Activated T-helper 17 cell treated with anti-CD3 and anti-CD28 coated beads, Interleukin-2, amount 50 U/mL, for 72 hours (primary cell): ENCODE results near the gene TPSAB1. TPM values are rescaled to one million over a fixed set of nuclear protein-coding genes. Genes with fewer than 3 reads are reported as not detected.

Experiments used
- ATAC-seq: fragments of 150-1000 bp; cut with Tn5 transposase; replicated peaks from 2 replicates; pipeline ENCODE4 v1.10.0; 2021; ENCODE audit warnings: mild to moderate bottlenecking, moderate library complexity
- H3K27ac Mint-ChIP-seq: one replicate; pipeline ENCODE4 v1.8.0; 2022; ENCODE audit warnings: mixed read lengths
- H3K27me3 Mint-ChIP-seq: one replicate; pipeline ENCODE4 v1.8.0; 2022; ENCODE audit warnings: mixed read lengths
- H3K36me3 Mint-ChIP-seq: one replicate; pipeline ENCODE4 v1.8.0; 2022; ENCODE audit warnings: low read depth, mild to moderate bottlenecking, mixed read lengths
- H3K4me1 Mint-ChIP-seq: one replicate; pipeline ENCODE4 v1.8.0; 2022; ENCODE audit warnings: mixed read lengths
- H3K4me3 Mint-ChIP-seq: one replicate; pipeline ENCODE4 v1.8.0; 2022; ENCODE audit warnings: mild to moderate bottlenecking, mixed read lengths
- H3K9me3 Mint-ChIP-seq: one replicate; pipeline ENCODE4 v1.8.0; 2022; ENCODE audit warnings: mixed read lengths
- total RNA-seq, 2 donors: library from RNA; stranded (reverse); gene quantifications; one replicate each; pipeline ENCODE4 v1.2.3, GENCODE V29; 2022

Gene TPSAB1
- total RNA-seq, 2 donors from 2014 or later, result 0.29 to 0.32 TPM

DNA sequence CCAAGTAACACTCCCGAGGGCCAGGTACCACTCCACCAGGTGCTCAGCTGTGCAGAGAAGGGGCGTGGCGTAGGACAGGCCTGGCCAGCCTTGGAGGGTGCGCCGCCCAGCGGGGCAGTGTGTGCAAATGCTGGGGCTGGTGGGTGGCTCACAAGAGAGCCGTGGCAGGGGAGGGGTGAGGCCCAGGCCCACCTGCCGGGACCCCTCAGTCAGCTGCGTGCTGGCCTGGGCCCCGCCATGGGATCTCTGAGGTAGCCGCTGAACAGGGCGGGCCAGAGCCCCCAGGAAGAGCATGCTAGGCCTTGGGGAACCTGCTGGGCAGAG lies 24.2 kb upstream of the TPSAB1 start:
- H3K27me3 Mint-ChIP-seq, result no peaks in the 10 kb centered on the region
- no peak overlapping the region for H3K27ac Mint-ChIP-seq
- no peak overlapping the region for H3K4me3 Mint-ChIP-seq
- H3K4me1 Mint-ChIP-seq, result no peaks in the 10 kb centered on the region
- no peaks in the 10 kb centered on the region for H3K36me3 Mint-ChIP-seq
- ATAC-seq, result no peak
- no peaks in the 10 kb centered on the region for H3K9me3 Mint-ChIP-seq

GRCh38 chr16:1216681-1217400 lies 23.7 kb upstream of the TPSAB1 start:
- Mint-ChIP-seq H3K36me3 (no peaks in the 10 kb centered on the region), H3K27ac (no peak overlapping the region), H3K9me3 (no peaks in the 10 kb centered on the region), H3K27me3 (no peaks in the 10 kb centered on the region), H3K4me1 (no peaks in the 10 kb centered on the region), H3K4me3 (no peak overlapping the region)
- ATAC-seq, result no peak

- Mint-ChIP-seq H3K36me3 (no peaks in the 10 kb centered on the region), H3K27ac (no peak overlapping the region)
Observed at GRCh38 chr16:1217526-1217925, 23.0 kb upstream of the TPSAB1 start.

GRCh38 chr16:1218061-1218929 lies 22.2 kb upstream of the TPSAB1 start:
- no peaks in the 10 kb centered on the region for H3K9me3 Mint-ChIP-seq
- ATAC-seq, result no peak
- H3K27ac Mint-ChIP-seq, result no peak overlapping the region
- no peaks in the 10 kb centered on the region for H3K4me1 Mint-ChIP-seq
- no peaks in the 10 kb centered on the region for H3K27me3 Mint-ChIP-seq
- H3K36me3 Mint-ChIP-seq, result no peaks in the 10 kb centered on the region
- no peak overlapping the region for H3K4me3 Mint-ChIP-seq

More at GRCh38 chr16:1217526-1217925, 23.0 kb upstream of the TPSAB1 start:
- Mint-ChIP-seq H3K9me3 (no peaks in the 10 kb centered on the region), H3K4me3 (no peak overlapping the region), H3K4me1 (no peaks in the 10 kb centered on the region), H3K27me3 (no peaks in the 10 kb centered on the region)
- ATAC-seq, result no peak

DNA sequence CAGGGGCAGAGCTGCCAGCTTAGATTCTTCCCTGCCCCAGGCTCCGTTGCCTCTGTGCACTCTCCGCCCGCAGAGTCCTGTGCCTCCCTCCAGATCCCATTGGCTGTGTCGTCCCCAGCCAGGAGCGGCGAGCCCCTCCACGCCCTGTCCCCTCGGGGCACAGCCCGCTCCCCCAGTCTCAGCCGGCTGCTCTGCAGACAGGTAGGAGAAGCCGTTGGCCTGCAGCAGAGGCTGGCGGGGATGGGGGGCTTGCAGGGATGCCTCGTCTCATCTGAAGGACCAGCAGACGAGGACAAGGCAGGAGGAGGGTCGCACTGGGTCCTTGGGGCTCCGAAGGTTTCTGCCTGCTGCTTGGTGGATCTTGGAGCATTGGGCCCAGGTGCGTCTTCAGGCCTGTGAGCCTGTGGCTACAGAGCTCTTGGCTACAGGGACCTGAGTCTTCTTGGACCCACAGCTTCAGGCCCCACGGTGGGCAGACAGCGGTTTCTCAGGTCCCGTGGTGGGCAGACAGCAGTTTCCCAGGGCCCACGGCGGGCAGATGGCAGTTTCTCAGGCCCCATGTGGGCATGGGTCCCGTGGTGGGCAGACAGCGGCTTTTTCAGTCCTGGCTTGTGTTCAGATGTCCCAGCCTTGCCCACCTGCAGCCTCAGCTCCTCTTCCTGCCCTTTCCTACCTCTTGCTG lies 21.4 kb upstream of the TPSAB1 start:
- H3K9me3 Mint-ChIP-seq, result no peaks in the 10 kb centered on the region
- no peaks in the 10 kb centered on the region for H3K36me3 Mint-ChIP-seq
- no peaks in the 10 kb centered on the region for H3K27me3 Mint-ChIP-seq
- no peak overlapping the region for H3K27ac Mint-ChIP-seq
- ATAC-seq, result no peak
- no peak overlapping the region for H3K4me3 Mint-ChIP-seq
- H3K4me1 Mint-ChIP-seq, result peaks cover 4% of the 10 kb centered on the region

- H3K9me3 Mint-ChIP-seq, result no peaks in the 10 kb centered on the region
- H3K36me3 Mint-ChIP-seq, result no peaks in the 10 kb centered on the region
- no peak overlapping the region for H3K27ac Mint-ChIP-seq
- no peak for ATAC-seq
- no peak overlapping the region for H3K4me3 Mint-ChIP-seq
- no peaks in the 10 kb centered on the region for H3K27me3 Mint-ChIP-seq
- H3K4me1 Mint-ChIP-seq, result peaks cover 5% of the 10 kb centered on the region
Observed at GRCh38 chr16:1220098-1220728, 20.3 kb upstream of the TPSAB1 start.

GRCh38 chr16:1220841-1221627 lies 19.5 kb upstream of the TPSAB1 start:
- Mint-ChIP-seq H3K27me3 (no peaks in the 10 kb centered on the region), H3K4me3 (no peak overlapping the region), H3K36me3 (no peaks in the 10 kb centered on the region), H3K4me1 (peaks cover 5% of the 10 kb centered on the region), H3K9me3 (no peaks in the 10 kb centered on the region), H3K27ac (no peak overlapping the region)
- ATAC-seq, result no peak

DNA sequence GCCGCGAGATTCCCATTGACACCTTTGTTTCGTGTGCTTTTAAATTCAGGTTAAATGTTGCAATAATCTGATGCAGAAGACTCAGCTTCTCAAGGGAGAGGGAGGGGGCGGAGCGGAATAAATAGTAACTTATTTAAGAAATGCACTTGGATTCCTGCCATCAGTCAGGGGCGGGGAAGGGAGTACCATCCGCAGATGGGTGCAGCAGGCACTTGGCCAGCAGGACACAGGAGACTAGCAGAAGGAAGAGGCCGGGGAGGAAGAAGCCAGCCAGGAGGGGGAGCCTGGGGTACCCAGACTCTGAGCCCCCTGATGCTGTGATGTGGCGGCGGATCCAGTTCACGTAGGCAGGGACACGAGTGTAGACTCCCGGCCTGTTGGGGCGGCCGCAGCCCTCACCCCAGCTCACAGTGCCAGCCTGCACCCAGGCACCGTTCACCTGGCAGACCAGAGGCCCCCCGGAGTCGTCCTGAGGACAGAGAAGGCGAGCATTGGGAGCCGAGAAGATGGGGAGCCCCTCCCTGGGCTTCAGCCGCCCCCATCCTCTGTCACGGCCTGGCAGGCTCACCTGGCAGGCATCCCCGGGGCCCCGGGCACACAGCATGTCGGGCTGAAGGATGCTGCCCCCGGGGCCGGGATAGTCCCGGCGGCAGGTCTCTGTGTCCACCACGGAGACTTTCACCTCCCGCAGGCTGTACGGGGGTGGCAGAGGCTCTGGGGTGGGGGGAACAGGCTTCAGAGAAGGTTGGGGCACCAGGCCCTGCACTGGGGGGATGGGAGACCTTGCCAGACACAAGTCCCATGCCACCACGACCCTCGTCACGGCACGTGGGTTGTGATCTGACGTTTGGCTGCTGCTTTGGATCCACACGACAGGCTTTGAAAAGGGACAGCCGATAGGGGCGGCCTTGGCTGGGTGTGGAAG lies 18.6 kb upstream of the TPSAB1 start:
- Mint-ChIP-seq H3K27ac (no peak overlapping the region), H3K4me1 (peaks cover 5% of the 10 kb centered on the region)
- no peak for ATAC-seq

GRCh38 chr16:1222553-1223354 lies 17.8 kb upstream of the TPSAB1 start:
- Mint-ChIP-seq H3K4me1 (peaks cover 5% of the 10 kb centered on the region), H3K9me3 (no peaks in the 10 kb centered on the region), H3K36me3 (no peaks in the 10 kb centered on the region), H3K4me3 (no peak overlapping the region), H3K27me3 (no peaks in the 10 kb centered on the region), H3K27ac (no peak overlapping the region)
- no peak for ATAC-seq

More for the DNA sequence above, 18.6 kb upstream of the TPSAB1 start:
- no peaks in the 10 kb centered on the region for H3K27me3 Mint-ChIP-seq
- H3K36me3 Mint-ChIP-seq, result no peaks in the 10 kb centered on the region
- no peaks in the 10 kb centered on the region for H3K9me3 Mint-ChIP-seq
- H3K4me3 Mint-ChIP-seq, result no peak overlapping the region

GRCh38 chr16:1223355-1224214 lies 16.9 kb upstream of the TPSAB1 start:
- H3K27me3 Mint-ChIP-seq, result no peaks in the 10 kb centered on the region
- no peak overlapping the region for H3K27ac Mint-ChIP-seq
- no peak for ATAC-seq
- no peaks in the 10 kb centered on the region for H3K9me3 Mint-ChIP-seq
- no peaks in the 10 kb centered on the region for H3K36me3 Mint-ChIP-seq
- peaks cover 5% of the 10 kb centered on the region for H3K4me1 Mint-ChIP-seq
- no peak overlapping the region for H3K4me3 Mint-ChIP-seq

DNA sequence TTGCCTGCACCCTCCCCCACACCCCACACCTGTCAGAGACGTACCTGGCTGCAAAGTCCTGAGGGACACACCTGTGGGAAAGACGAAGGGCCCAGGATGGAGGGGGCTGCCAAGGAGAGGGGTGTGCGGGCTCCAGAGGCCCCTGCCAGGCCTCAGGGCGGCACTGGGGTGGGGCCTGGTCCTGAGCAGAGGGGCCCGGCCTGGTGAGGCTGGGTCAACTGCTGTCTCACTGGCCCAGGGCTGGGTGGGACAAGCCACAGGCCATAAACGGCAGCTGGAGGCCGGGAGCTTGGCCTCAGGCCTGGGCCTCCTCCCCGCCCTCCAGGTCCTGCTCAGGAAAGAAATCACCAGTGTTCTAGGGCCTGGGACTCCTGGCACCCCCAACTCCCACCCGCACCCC lies 15.9 kb upstream of the TPSAB1 start:
- Mint-ChIP-seq H3K27ac (no peak overlapping the region), H3K4me1 (peaks cover 5% of the 10 kb centered on the region), H3K27me3 (no peaks in the 10 kb centered on the region), H3K36me3 (no peaks in the 10 kb centered on the region), H3K9me3 (no peaks in the 10 kb centered on the region), H3K4me3 (no peak overlapping the region)
- ATAC-seq, result no peak

DNA sequence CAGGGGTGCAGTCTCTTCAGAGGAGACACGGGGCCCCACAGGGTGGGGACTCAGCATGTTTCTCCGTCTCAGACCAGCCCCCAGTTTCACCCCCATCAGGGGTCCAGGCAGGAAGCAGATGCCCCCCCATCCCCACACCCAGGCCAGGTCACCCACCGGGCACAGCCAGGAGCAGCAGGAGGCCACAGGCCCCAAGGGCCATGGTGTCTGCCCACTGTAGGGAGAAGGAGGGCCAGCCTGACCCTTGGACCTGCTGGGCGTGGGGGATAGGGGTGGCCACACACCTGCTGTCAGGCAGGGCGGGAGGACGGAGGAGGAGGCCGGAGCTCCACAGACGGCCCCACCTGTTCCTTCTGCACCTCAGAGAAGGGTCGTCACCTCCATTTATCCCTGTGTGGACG lies 15.5 kb upstream of the TPSAB1 start, which contains the start of gene TPSG1:
TPSG1 (minus strand) TSS at position 218 of the 401 bp plus-strand sequence; CDS start at position 202, 16 bp downstream.
- no peak within 1 kb of the TSS for H3K4me3 Mint-ChIP-seq
- ATAC-seq, result no peak
- H3K4me1 Mint-ChIP-seq, result peaks cover 5% of the 10 kb centered on the region
- H3K27ac Mint-ChIP-seq, result no peak within 1 kb of the TSS
- no peaks in the 10 kb centered on the region for H3K27me3 Mint-ChIP-seq
- no peaks in the 10 kb centered on the region for H3K9me3 Mint-ChIP-seq
- no peaks in the 10 kb centered on the region for H3K36me3 Mint-ChIP-seq
